IMR-90 (cell line): ENCODE measurements around the gene RHBDF1. TPM values are rescaled to one million over a fixed set of nuclear protein-coding genes. Genes with fewer than 3 reads are reported as not detected.

Experiments
- ATAC-seq: fragments of 200-7000 bp; cut with Tn5 transposase; 2 replicates; pipeline ENCODE4 v1.9.1; 2020; ENCODE audit warnings: low read depth, mild to moderate bottlenecking, moderate library complexity
- BruUV-seq: library from RNA; stranded (reverse); fragments of 400-500 nt; replicated peaks from 2 replicates; lab custom pipeline; 2021; lab: Mats Ljungman, UMichigan
- CTCF ChIA-PET: fragments of 300-600 bp; formaldehyde crosslinking; extraction: SDS; loops from one replicate; lab custom pipeline; 2021; ENCODE audit warnings: antibody characterized with exemption; lab: Yijun Ruan, JAX
- POLR2A ChIA-PET: fragments of 300-600 bp; sonication (Branson Sonifier 250); formaldehyde crosslinking; loops from one replicate; lab custom pipeline; 2022; ENCODE audit warnings: antibody characterized with exemption; ENCODE audit not compliant: unreplicated experiment; lab: Charles Lee
- DNase-seq: peaks from one replicate; pipeline ENCODE4 v3.0.0; 2013
- H2AFZ ChIP-seq: replicated peaks from 2 replicates; pipeline ENCODE3; 2013; ENCODE audit warnings: low read length, mild to moderate bottlenecking; ENCODE audit not compliant: poor library complexity
- H2AK5ac ChIP-seq: 2 replicates; pipeline ENCODE4 v1.6.1; 2013; ENCODE audit warnings: low read depth, low read length, inconsistent platforms
- H2AK9ac ChIP-seq: replicated peaks from 2 replicates; pipeline ENCODE3; 2013; ENCODE audit warnings: mild to moderate bottlenecking, low read depth, low read length, moderate library complexity; ENCODE audit not compliant: poor library complexity
- H2BK120ac ChIP-seq: 2 replicates; pipeline ENCODE4 v1.6.1; 2013; ENCODE audit warnings: low read depth, low read length, inconsistent platforms
- H2BK15ac ChIP-seq: 3 replicates; pipeline ENCODE4 v1.6.1; 2013; ENCODE audit warnings: low read depth, low read length, inconsistent platforms
- H2BK20ac ChIP-seq: 2 replicates; pipeline ENCODE4 v1.6.1; 2013; ENCODE audit warnings: low read depth, mild to moderate bottlenecking, inconsistent platforms, low read length, moderate library complexity
- H2BK5ac ChIP-seq: 2 replicates; pipeline ENCODE4 v1.6.1; 2013; ENCODE audit warnings: mild to moderate bottlenecking, low read depth, low read length, inconsistent platforms; ENCODE audit not compliant: poor library complexity, severe bottlenecking
- H3K14ac ChIP-seq: replicated peaks from 2 replicates; pipeline ENCODE4 v1.6.1; 2013; ENCODE audit warnings: low read depth, low read length, inconsistent platforms
- H3K18ac ChIP-seq: 2 replicates; pipeline ENCODE4 v1.6.1; 2013; ENCODE audit warnings: low read depth, low read length, control low read depth
- H3K23ac ChIP-seq: 2 replicates; pipeline ENCODE4 v1.6.1; 2013; ENCODE audit warnings: low read depth, low read length, inconsistent platforms
- H3K27ac ChIP-seq: 2 replicates; pipeline ENCODE4 v1.5.1; 2013; ENCODE audit warnings: mild to moderate bottlenecking, control low read depth, low read length; ENCODE audit not compliant: insufficient read depth
- H3K27me3 ChIP-seq: 2 replicates; pipeline ENCODE4 v1.6.1; 2013; ENCODE audit warnings: low read length; ENCODE audit not compliant: control insufficient read depth, insufficient read depth
- H3K36me3 ChIP-seq: 2 replicates; pipeline ENCODE4 v1.6.1; 2013; ENCODE audit warnings: low read length, mixed read lengths; ENCODE audit not compliant: control insufficient read depth, insufficient read depth
- H3K4ac ChIP-seq: 2 replicates; pipeline ENCODE4 v1.6.1; 2013; ENCODE audit warnings: low read depth, low read length, inconsistent platforms
- H3K4me1 ChIP-seq: 2 replicates; pipeline ENCODE4 v1.6.1; 2013; ENCODE audit warnings: low read length, mixed read lengths; ENCODE audit not compliant: control insufficient read depth, insufficient read depth
- H3K4me2 ChIP-seq: 2 replicates; pipeline ENCODE4 v1.6.1; 2013; ENCODE audit warnings: low read depth, mild to moderate bottlenecking, control low read depth, low read length, moderate library complexity
- H3K4me3 ChIP-seq: 2 replicates; pipeline ENCODE4 v1.5.1; 2013; ENCODE audit warnings: low read depth, mild to moderate bottlenecking, control low read depth, low read length, moderate library complexity; ENCODE audit not compliant: insufficient read depth
- H3K56ac ChIP-seq: 2 replicates; pipeline ENCODE4 v1.6.1; 2013; ENCODE audit warnings: low read length, inconsistent platforms; ENCODE audit not compliant: insufficient read depth; ENCODE audit errors: extremely low read depth
- H3K79me1 ChIP-seq, 2 experiments: 2 replicates each; pipeline ENCODE4 v1.6.1; 2013; ENCODE audit warnings: low read length in 2 of 2, inconsistent platforms in 1 of 2, low read depth in 1 of 2
- H3K9ac ChIP-seq: 2 replicates; pipeline ENCODE4 v1.6.1; 2013; ENCODE audit warnings: low read depth, low read length, control low read depth
- H3K9me1 ChIP-seq: 2 replicates; pipeline ENCODE4 v1.6.1; 2013; ENCODE audit warnings: low read length, inconsistent platforms; ENCODE audit not compliant: insufficient read depth
- H3K9me3 ChIP-seq: 2 replicates; pipeline ENCODE4 v1.6.1; 2013; ENCODE audit warnings: low read length; ENCODE audit not compliant: control insufficient read depth, insufficient read depth
- H4K20me1 ChIP-seq: 2 replicates; pipeline ENCODE4 v1.6.1; 2013; ENCODE audit warnings: low read length, inconsistent platforms; ENCODE audit not compliant: insufficient read depth
- H4K5ac ChIP-seq: 2 replicates; pipeline ENCODE4 v1.6.1; 2013; ENCODE audit warnings: mild to moderate bottlenecking, low read depth, low read length, control low read depth
- H4K8ac ChIP-seq, 2 experiments: 2 replicates each; pipeline ENCODE4 v1.6.1; 2013; ENCODE audit warnings: low read depth in 2 of 2, low read length in 2 of 2, control low read depth in 1 of 2, inconsistent platforms in 1 of 2
- H4K91ac ChIP-seq: 2 replicates; pipeline ENCODE4 v1.6.1; 2013; ENCODE audit warnings: low read depth, low read length, inconsistent platforms; ENCODE audit not compliant: insufficient read depth
- CEBPB ChIP-seq: IDR thresholded peaks from 2 replicates; pipeline ENCODE4 v1.6.1; 2012; ENCODE audit warnings: low read depth, low read length, improper control_type of control experiment
- CHD1 ChIP-seq: IDR thresholded peaks from 2 replicates; pipeline ENCODE4 v1.6.1; 2012; ENCODE audit warnings: low read depth, low read length, improper control_type of control experiment
- FOS ChIP-seq: fragments of 150-350 bp; IDR thresholded peaks from 2 replicates; pipeline ENCODE4 v1.6.1; 2016; ENCODE audit warnings: low read depth, low read length
- MAFK ChIP-seq: IDR thresholded peaks from 2 replicates; pipeline ENCODE4 v1.6.1; 2012; ENCODE audit warnings: low read depth, low read length, improper control_type of control experiment
- MAZ ChIP-seq: IDR thresholded peaks from 2 replicates; pipeline ENCODE4 v1.6.1; 2012; ENCODE audit warnings: low read depth, mild to moderate bottlenecking, low read length, improper control_type of control experiment, moderate library complexity, borderline replicate concordance
- MXI1 ChIP-seq: IDR thresholded peaks from 2 replicates; pipeline ENCODE4 v1.6.1; 2012; ENCODE audit warnings: low read depth, mild to moderate bottlenecking, low read length, moderate library complexity, borderline replicate concordance
- NFE2L2 ChIP-seq: fragments of 150-350 bp; IDR thresholded peaks from 2 replicates; pipeline ENCODE4 v1.6.1; 2016; ENCODE audit warnings: low read depth, mild to moderate bottlenecking, low read length
- POLR2A ChIP-seq: IDR thresholded peaks from 2 replicates; pipeline ENCODE4 v1.6.1; 2012; ENCODE audit warnings: mild to moderate bottlenecking, low read depth, low read length
- RAD21 ChIP-seq: IDR thresholded peaks from 2 replicates; pipeline ENCODE4 v1.6.1; 2012; ENCODE audit warnings: low read length, improper control_type of control experiment
- RCOR1 ChIP-seq: IDR thresholded peaks from 2 replicates; pipeline ENCODE4 v1.6.1; 2012; ENCODE audit warnings: mild to moderate bottlenecking, low read length, improper control_type of control experiment; ENCODE audit not compliant: insufficient replicate concordance
- RFX5 ChIP-seq: IDR thresholded peaks from 2 replicates; pipeline ENCODE4 v1.8.0; 2012; ENCODE audit warnings: low read depth, mild to moderate bottlenecking, low read length, moderate library complexity
- SMC3 ChIP-seq: fragments of 150-350 bp; IDR thresholded peaks from 2 replicates; pipeline ENCODE4 v1.6.1; 2016; ENCODE audit warnings: low read depth, mild to moderate bottlenecking, antibody characterized with exemption, low read length, moderate library complexity
- WGBS, 2 experiments: methylation state at CpG; one replicate each; pipeline versions ENCODE4 v1.1.5 to v1.1.7; 2013; ENCODE audit warnings: missing lambda C conversion rate in 2 of 2; ENCODE audit not compliant: insufficient read length in 1 of 2; ENCODE audit errors: extremely low coverage in 2 of 2; 5-methylcytosine and 5-hydroxymethylcytosine counted together
- dilution Hi-C: fragments of 300-500 bp; cut with HindIII; formaldehyde crosslinking; loops from one replicate; pipeline ENCODE4 v1.14.3; 2018; ENCODE audit warnings: low sequenced_read_pairs; ENCODE audit not compliant: unreplicated experiment
- in situ Hi-C: fragments of 300-500 bp; cut with MboI; formaldehyde crosslinking; loops from 3 replicates; pipeline ENCODE4 v1.14.3; 2019; ENCODE audit warnings: low sequenced_read_pairs, inconsistent platforms, mixed read lengths
- intact Hi-C: fragments of 100-400 bp; cut with micrococcal nuclease; formaldehyde crosslinking; loops from 2 replicates; pipeline ENCODE4 v1.10.0; 2022
- polyA plus RNA-seq, 3 experiments: library from polyadenylated mRNA; depleted of rRNA; stranded (reverse); fragments of >200 nt; gene quantifications; 2 replicates each; pipeline ENCODE4 v1.2.3, GENCODE V29; 2012; ENCODE audit warnings: low replicate concordance in 1 of 3
- total RNA-seq: library from RNA; depleted of rRNA; stranded (reverse); fragments of >200 nt; gene quantifications from 2 replicates; pipeline ENCODE4 v1.2.3, GENCODE V29; 2012
- TF ChIP-seq, protein P1 (sequence below): fragments of 150-350 bp; IDR thresholded peaks from 2 replicates; pipeline ENCODE4 v1.6.1; 2016; ENCODE audit warnings: low read depth, mild to moderate bottlenecking, low read length, moderate library complexity, borderline replicate concordance
- TF ChIP-seq, protein P2 (sequence below): fragments of 150-350 bp; IDR thresholded peaks from 2 replicates; pipeline ENCODE4 v1.6.1; 2017; ENCODE audit warnings: mild to moderate bottlenecking, antibody characterized with exemption, low read length, low read depth

Gene RHBDF1
- total and polyA plus RNA-seq, 2 of the 4 experiments (the other 2 are of a cell fraction), result 13.8 to 86.6 TPM

DNA sequence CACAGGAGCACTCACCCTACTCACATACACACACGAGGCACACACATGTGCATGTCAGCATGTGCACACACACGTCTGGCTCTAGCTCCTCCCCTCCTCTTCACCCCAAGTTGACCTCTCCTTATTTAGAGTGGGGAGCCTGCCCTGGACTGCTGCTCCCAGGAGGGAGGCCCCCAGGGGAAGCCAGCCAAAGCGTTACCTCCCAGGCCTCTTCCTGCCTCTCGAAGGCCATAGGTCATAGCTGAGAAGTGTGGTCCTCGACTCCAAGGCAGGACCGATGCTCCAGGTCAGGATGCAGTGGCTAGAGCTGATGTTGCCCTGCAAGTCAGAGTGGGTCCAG lies 37.8 kb downstream of the RHBDF1 start:
- dilution Hi-C loops (no loop called here), intact Hi-C loops (no loop called here), in situ Hi-C loops (no loop called here)
- DNase-seq (no peak), ATAC-seq (no peak)
- Histone ChIP-seq H3K27ac (no peak overlapping the region), H3K4me1 (peaks cover 1% of the 10 kb centered on the region; the same call in 1 of the 2 replicates), H3K9me3 (no peaks in the 10 kb centered on the region), H2AK9ac (no peak overlapping the region), H4K5ac (no peak overlapping the region), H3K56ac (no peak overlapping the region), H3K4me3 (no peak overlapping the region), H3K9me1 (peaks cover 4% of the 10 kb centered on the region), H3K23ac (no peak overlapping the region), H2AK5ac (no peak overlapping the region), H2BK5ac (no peak overlapping the region), H3K9ac (no peak overlapping the region), H4K20me1 (no peaks in the 10 kb centered on the region), H3K4ac (no peak overlapping the region), H4K91ac (no peak overlapping the region), H2BK120ac (no peak overlapping the region), H3K36me3 (no peaks in the 10 kb centered on the region), H2AFZ (no peak overlapping the region), H3K27me3 (no peaks in the 10 kb centered on the region), H3K14ac (no peak overlapping the region), H2BK15ac (no peak overlapping the region), H3K4me2 (no peak overlapping the region), H3K18ac (no peak overlapping the region), H4K8ac (no peak overlapping the region), H2BK20ac (no peak overlapping the region), H3K79me1 (no peaks in the 10 kb centered on the region)
- TF ChIP-seq, protein P1, sequence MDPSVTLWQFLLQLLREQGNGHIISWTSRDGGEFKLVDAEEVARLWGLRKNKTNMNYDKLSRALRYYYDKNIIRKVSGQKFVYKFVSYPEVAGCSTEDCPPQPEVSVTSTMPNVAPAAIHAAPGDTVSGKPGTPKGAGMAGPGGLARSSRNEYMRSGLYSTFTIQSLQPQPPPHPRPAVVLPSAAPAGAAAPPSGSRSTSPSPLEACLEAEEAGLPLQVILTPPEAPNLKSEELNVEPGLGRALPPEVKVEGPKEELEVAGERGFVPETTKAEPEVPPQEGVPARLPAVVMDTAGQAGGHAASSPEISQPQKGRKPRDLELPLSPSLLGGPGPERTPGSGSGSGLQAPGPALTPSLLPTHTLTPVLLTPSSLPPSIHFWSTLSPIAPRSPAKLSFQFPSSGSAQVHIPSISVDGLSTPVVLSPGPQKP, result no peak
- TF ChIP-seq MAZ, result no peak
- no peak for TF ChIP-seq CHD1
- no peak for TF ChIP-seq NFE2L2
- TF ChIP-seq RAD21, result no peak
- no peak for TF ChIP-seq MAFK
- TF ChIP-seq CEBPB, result no peak
- no peak for TF ChIP-seq POLR2A
- TF ChIP-seq RCOR1, result no peak
- no peak for TF ChIP-seq MXI1
- TF ChIP-seq, protein P2, sequence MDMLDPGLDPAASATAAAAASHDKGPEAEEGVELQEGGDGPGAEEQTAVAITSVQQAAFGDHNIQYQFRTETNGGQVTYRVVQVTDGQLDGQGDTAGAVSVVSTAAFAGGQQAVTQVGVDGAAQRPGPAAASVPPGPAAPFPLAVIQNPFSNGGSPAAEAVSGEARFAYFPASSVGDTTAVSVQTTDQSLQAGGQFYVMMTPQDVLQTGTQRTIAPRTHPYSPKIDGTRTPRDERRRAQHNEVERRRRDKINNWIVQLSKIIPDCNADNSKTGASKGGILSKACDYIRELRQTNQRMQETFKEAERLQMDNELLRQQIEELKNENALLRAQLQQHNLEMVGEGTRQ, result no peak
- TF ChIP-seq RFX5, result no peak
- no peak for TF ChIP-seq FOS
- no peak for TF ChIP-seq SMC3
- 33% methylated on average over 1 of the region's 6 CpGs; no CpG with 5 or more reads in 1 of the 2 experiments for WGBS, 2 experiments
- no TSS peak for BruUV-seq
- POLR2A ChIA-PET, result no interaction called here
- CTCF ChIA-PET, result no interaction called here
